Spleen (tissue), 11 donors: ENCODE data around the gene AKT1. TPM values are rescaled to one million over a fixed set of nuclear protein-coding genes. Genes with fewer than 3 reads are reported as not detected.
A peak's percentile ranks its signal among the peaks of the same experiment; 100 is the strongest.

Experiments used
- DNase-seq: peaks from one replicate; pipeline ENCODE4 v3.0.0-alpha.2; 2020
- H3K27ac ChIP-seq, 8 donors: fragments of 200-600 bp; sonication (generic) in 7 of 8; 1 replicate in 4 of 8; 2 replicates in 4 of 8; pipeline versions ENCODE4 v1.5.0 to v1.8.0; 2016 to 2021; ENCODE audit warnings: inconsistent platforms in 4 of 8, mild to moderate bottlenecking in 4 of 8, moderate library complexity in 1 of 8
- H3K27me3 ChIP-seq, 7 donors: fragments of 200-600 bp; sonication (generic) in 6 of 7; replicated peaks in 1 of 7; 1 replicate in 4 of 7; 2 replicates in 3 of 7; pipeline versions ENCODE4 v1.5.0 to v1.8.0; 2016 to 2021; ENCODE audit warnings: inconsistent platforms in 3 of 7, mild to moderate bottlenecking in 1 of 7
- H3K36me3 ChIP-seq, 6 donors: fragments of 200-600 bp; sonication (generic) in 5 of 6; 1 replicate in 4 of 6; 2 replicates in 2 of 6; pipeline versions ENCODE4 v1.5.0 to v1.8.0; 2016 to 2021; ENCODE audit warnings: inconsistent platforms in 2 of 6
- H3K4me1 ChIP-seq, 6 donors: fragments of 200-600 bp; sonication (generic) in 5 of 6; 1 replicate in 3 of 6; 2 replicates in 3 of 6; pipeline versions ENCODE4 v1.5.0 to v1.8.0; 2016 to 2021; ENCODE audit warnings: inconsistent platforms in 3 of 6
- H3K4me3 ChIP-seq, 8 donors: fragments of 200-600 bp; sonication (generic) in 7 of 8; 1 replicate in 4 of 8; 2 replicates in 4 of 8; pipeline versions ENCODE4 v1.5.0 to v1.8.0; 2016 to 2021; ENCODE audit warnings: inconsistent platforms in 4 of 8, mild to moderate bottlenecking in 4 of 8, moderate library complexity in 2 of 8
- H3K9me3 ChIP-seq, 8 donors: fragments of 200-600 bp; sonication (generic) in 7 of 8; 1 replicate in 4 of 8; 2 replicates in 4 of 8; pipeline versions ENCODE4 v1.5.0 to v1.8.0; 2016 to 2021; ENCODE audit warnings: inconsistent platforms in 4 of 8
- POLR2A ChIP-seq, 3 donors: fragments of 450-650 bp; IDR thresholded peaks; one replicate each; pipeline ENCODE4 v1.5.1; 2017; ENCODE audit warnings: antibody characterized with exemption in 3 of 3, mild to moderate bottlenecking in 1 of 3
- POLR2AphosphoS5 ChIP-seq, 3 donors: sonication (generic); formaldehyde crosslinking; IDR thresholded peaks; one replicate each; pipeline ENCODE4 v1.5.1; 2017; ENCODE audit warnings: antibody characterized with exemption in 3 of 3
- WGBS, 5 donors: extraction: QIAGEN DNeasy Blood & Tissue Kit in 3 of 5; methylation state at CpG; one replicate each; pipeline versions ENCODE4 v1.1.5 to v1.1.7; 2013 to 2018; 5-methylcytosine and 5-hydroxymethylcytosine counted together
- intact Hi-C: fragments of 100-400 bp; cut with DNase I; formaldehyde crosslinking; loops from one replicate; pipeline ENCODE4 v1.15.0; 2023; ENCODE audit warnings: low total_unique reads
- polyA plus RNA-seq, 3 donors: library from polyadenylated mRNA; stranded (reverse); fragments of 200-250 nt; gene quantifications; one replicate each; pipeline ENCODE4 v1.2.1, GENCODE V29; 2013
- total RNA-seq, 7 donors: library from RNA; depleted of rRNA in 3 of 7; stranded (reverse); fragments of >200 nt in 3 of 7; fragmentation: NEBNext Ultra II Directional in 4 of 7; extraction: Animal tissue kit (Norgen Biotek cat#: 25700) in 4 of 7; gene quantifications; one replicate each; pipeline versions ENCODE4 v1.1.0 to v1.2.1, GENCODE V29; 2016 to 2021
- TF ChIP-seq, protein P1 (sequence below), 11 experiments: fragments of 200-600 bp in 7 of 11; fragments of 450-650 bp in 4 of 11; sonication (generic) in 4 of 11; IDR thresholded peaks in 8 of 11; conservative IDR thresholded peaks in 3 of 11; 1 replicate in 7 of 11; 2 replicates in 4 of 11; pipeline versions ENCODE4 v1.4.0 to v1.8.0; 2016 to 2021; ENCODE audit warnings: antibody characterized with exemption in 11 of 11, inconsistent platforms in 4 of 11, mild to moderate bottlenecking in 1 of 11
- donor health status: healthy with polysubstance abuse.
- donor health status: DM: no; HTN: no; CAD: no; lungs with moderate emphysema.
- donor health status: DM: no; HTN: no; CAD: no.
- donor health status: Bipolar disorder and iron deficiency.
- donor health status: healthy.
- donor health status: DM: no; HTN: no; CAD: no.
- donor health status: DM: yes; HTN: yes; CAD: no.

The AKT1 gene
- total and polyA plus RNA-seq, 10 donors: 56.2 to 184 (median 115) TPM

GRCh38 chr14:104757681-104758392 lies 37.7 kb downstream of the AKT1 start:
- TF ChIP-seq, protein P1, sequence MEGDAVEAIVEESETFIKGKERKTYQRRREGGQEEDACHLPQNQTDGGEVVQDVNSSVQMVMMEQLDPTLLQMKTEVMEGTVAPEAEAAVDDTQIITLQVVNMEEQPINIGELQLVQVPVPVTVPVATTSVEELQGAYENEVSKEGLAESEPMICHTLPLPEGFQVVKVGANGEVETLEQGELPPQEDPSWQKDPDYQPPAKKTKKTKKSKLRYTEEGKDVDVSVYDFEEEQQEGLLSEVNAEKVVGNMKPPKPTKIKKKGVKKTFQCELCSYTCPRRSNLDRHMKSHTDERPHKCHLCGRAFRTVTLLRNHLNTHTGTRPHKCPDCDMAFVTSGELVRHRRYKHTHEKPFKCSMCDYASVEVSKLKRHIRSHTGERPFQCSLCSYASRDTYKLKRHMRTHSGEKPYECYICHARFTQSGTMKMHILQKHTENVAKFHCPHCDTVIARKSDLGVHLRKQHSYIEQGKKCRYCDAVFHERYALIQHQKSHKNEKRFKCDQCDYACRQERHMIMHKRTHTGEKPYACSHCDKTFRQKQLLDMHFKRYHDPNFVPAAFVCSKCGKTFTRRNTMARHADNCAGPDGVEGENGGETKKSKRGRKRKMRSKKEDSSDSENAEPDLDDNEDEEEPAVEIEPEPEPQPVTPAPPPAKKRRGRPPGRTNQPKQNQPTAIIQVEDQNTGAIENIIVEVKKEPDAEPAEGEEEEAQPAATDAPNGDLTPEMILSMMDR (IDR thresholded peaks at IDR 0.05 in 8 of 11, conservative IDR thresholded peaks at IDR 0.05 in 3 of 11): no peak
- TF ChIP-seq POLR2AphosphoS5 (IDR thresholded peaks at IDR 0.05): peak in 1 of 3 donors; percentile 22
- no peaks in the 10 kb centered on the region for H3K27me3 ChIP-seq
- 88 to 91% (median 90%) methylated on average over 19 of the region's 19 CpGs for WGBS, 5 donors
- DNase-seq: no peak
- H3K27ac ChIP-seq: peak overlapping the region in 1 of 8 donors; percentile 27
- intact Hi-C loops: no loop called here
- H3K4me1 ChIP-seq: peaks cover 15 to 48% (median 31%) of the 10 kb centered on the region in 6 donors
- H3K9me3 ChIP-seq: no peaks in the 10 kb centered on the region
- peaks cover 0 to 79% (median 57%) of the 10 kb centered on the region in 6 donors for H3K36me3 ChIP-seq
- no peak overlapping the region for H3K4me3 ChIP-seq

DNA sequence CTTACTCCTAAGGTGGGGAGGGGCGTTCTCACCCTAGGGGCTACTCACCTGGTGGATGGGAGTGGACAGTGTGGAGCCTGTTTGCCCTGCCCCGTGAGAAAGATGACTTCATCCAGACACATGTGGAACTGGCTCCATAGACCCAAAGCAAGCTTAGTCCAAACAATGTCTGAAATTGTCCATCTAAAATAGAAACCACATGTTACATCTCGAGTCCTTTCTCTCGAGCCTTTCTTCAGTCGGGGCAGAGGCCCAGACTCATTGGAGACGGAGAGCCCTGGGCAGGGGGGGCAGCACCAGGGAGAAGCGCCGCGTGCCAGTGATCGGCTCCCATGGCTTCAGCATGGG lies 38.3 kb downstream of the AKT1 start:
- WGBS, 5 donors: 88 to 91% (median 89%) methylated on average over 9 to 10 of the region's 10 CpGs
- intact Hi-C loops: no loop called here
- H3K27ac ChIP-seq: peak overlapping the region in 1 of 8 donors; percentile 27
- H3K4me3 ChIP-seq: no peak overlapping the region
- DNase-seq: no peak
- no peaks in the 10 kb centered on the region for H3K9me3 ChIP-seq
- no peak for TF ChIP-seq POLR2AphosphoS5 (IDR thresholded peaks at IDR 0.05)
- TF ChIP-seq, protein P1 (IDR thresholded peaks at IDR 0.05 in 8 of 11, conservative IDR thresholded peaks at IDR 0.05 in 3 of 11): no peak
- no peak for TF ChIP-seq POLR2A (IDR thresholded peaks at IDR 0.05)
- no peaks in the 10 kb centered on the region for H3K27me3 ChIP-seq
- peaks cover 15 to 49% (median 33%) of the 10 kb centered on the region in 6 donors for H3K4me1 ChIP-seq
- H3K36me3 ChIP-seq: peaks cover 0 to 73% (median 57%) of the 10 kb centered on the region in 6 donors

- no peaks in the 10 kb centered on the region for H3K27me3 ChIP-seq
- TF ChIP-seq POLR2A (IDR thresholded peaks at IDR 0.05) (no peak), POLR2AphosphoS5 (IDR thresholded peaks at IDR 0.05) (peak in 1 of 3 donors; percentile 36)
- WGBS, 5 donors: 67 to 82% (median 73%) methylated on average over 18 to 27 of the region's 27 CpGs
- H3K9me3 ChIP-seq: no peaks in the 10 kb centered on the region
- peaks cover 0 to 67% (median 57%) of the 10 kb centered on the region in 6 donors for H3K36me3 ChIP-seq
- intact Hi-C loops: no loop called here
- H3K4me3 ChIP-seq: no peak overlapping the region
- DNase-seq: no peak
- H3K4me1 ChIP-seq: peaks cover 18 to 55% (median 38%) of the 10 kb centered on the region in 6 donors
- peak overlapping the region in 1 of 8 donors; percentile 27 for H3K27ac ChIP-seq
Measured at GRCh38 chr14:104756477-104757237, 38.9 kb downstream of the AKT1 start.

DNA sequence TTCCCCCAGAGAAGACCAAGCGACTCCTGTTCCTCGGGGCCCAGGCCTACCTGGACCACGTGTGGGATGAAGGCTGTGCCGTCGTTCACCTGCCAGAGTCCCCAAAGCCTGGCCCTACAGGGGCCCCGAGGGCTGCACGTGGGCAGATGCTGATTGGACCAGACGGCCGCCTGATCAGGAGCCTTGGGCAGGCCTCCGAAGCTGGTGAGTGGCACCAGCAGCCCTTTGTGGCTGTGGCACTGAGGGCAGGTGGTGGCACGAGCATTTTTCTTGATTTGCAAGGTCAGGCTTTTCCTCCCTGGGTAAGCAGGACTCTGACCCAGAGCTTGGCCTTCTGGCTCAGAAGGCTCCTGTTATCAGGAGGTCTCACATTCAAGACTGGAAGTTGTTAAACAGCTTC lies 39.9 kb downstream of the AKT1 start:
- 82 to 100% (median 86%) methylated on average over 2 to 11 of the region's 11 CpGs for WGBS, 5 donors
- intact Hi-C loops: no loop called here
- H3K27me3 ChIP-seq: no peaks in the 10 kb centered on the region
- peaks cover 0 to 57% (median 49%) of the 10 kb centered on the region in 6 donors for H3K36me3 ChIP-seq
- no peak overlapping the region for H3K27ac ChIP-seq
- TF ChIP-seq, protein P1 (IDR thresholded peaks at IDR 0.05 in 8 of 11, conservative IDR thresholded peaks at IDR 0.05 in 3 of 11): no peak
- H3K4me1 ChIP-seq: peaks cover 18 to 56% (median 39%) of the 10 kb centered on the region in 6 donors
- H3K4me3 ChIP-seq: no peak overlapping the region
- H3K9me3 ChIP-seq: no peaks in the 10 kb centered on the region
- no peak for DNase-seq
